Ishikawa (cell line): ENCODE measurements around the gene LARP4B.

Source experiments
- MAX ChIP-seq: IDR thresholded peaks from 2 replicates; pipeline ENCODE4 v1.6.1; 2012
- TAF1 ChIP-seq: IDR thresholded peaks from 2 replicates; pipeline ENCODE4 v1.6.1; 2012; ENCODE audit warnings: low read depth, mild to moderate bottlenecking
- TF ChIP-seq, protein P1 (sequence below): IDR thresholded peaks from 2 replicates; pipeline ENCODE4 v1.6.1; 2012; ENCODE audit warnings: low read depth, mild to moderate bottlenecking

- TF ChIP-seq TAF1 (no peak), MAX (no peak)
- TF ChIP-seq, protein P1, sequence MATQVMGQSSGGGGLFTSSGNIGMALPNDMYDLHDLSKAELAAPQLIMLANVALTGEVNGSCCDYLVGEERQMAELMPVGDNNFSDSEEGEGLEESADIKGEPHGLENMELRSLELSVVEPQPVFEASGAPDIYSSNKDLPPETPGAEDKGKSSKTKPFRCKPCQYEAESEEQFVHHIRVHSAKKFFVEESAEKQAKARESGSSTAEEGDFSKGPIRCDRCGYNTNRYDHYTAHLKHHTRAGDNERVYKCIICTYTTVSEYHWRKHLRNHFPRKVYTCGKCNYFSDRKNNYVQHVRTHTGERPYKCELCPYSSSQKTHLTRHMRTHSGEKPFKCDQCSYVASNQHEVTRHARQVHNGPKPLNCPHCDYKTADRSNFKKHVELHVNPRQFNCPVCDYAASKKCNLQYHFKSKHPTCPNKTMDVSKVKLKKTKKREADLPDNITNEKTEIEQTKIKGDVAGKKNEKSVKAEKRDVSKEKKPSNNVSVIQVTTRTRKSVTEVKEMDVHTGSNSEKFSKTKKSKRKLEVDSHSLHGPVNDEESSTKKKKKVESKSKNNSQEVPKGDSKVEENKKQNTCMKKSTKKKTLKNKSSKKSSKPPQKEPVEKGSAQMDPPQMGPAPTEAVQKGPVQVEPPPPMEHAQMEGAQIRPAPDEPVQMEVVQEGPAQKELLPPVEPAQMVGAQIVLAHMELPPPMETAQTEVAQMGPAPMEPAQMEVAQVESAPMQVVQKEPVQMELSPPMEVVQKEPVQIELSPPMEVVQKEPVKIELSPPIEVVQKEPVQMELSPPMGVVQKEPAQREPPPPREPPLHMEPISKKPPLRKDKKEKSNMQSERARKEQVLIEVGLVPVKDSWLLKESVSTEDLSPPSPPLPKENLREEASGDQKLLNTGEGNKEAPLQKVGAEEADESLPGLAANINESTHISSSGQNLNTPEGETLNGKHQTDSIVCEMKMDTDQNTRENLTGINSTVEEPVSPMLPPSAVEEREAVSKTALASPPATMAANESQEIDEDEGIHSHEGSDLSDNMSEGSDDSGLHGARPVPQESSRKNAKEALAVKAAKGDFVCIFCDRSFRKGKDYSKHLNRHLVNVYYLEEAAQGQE, result no peak
Observed at GRCh38 chr10:865257-865656, 66.2 kb downstream of the LARP4B start.
